Measurements from ENCODE around the gene HOATZ.

The HOATZ gene

DNA sequence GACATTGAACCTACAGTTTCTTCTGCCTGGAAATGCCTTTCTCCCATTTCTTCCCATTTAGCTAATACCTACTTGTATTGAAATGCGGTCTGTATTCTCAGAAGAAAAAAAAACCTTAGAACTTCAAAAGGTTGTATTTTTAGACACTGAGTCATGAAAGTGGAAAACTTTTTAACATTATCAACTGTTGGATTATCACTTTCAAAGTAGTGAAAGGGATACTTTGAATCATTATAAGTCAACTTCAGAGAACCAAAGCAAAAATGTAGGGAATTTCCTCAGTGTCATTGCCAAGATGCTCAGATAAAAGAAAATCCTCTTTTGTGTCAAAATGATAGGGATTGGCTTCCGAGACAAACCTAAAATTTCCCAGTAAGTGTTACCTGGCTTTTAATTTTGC, 6.6 kb downstream of the HOATZ start:
- H3K36me3 ChIP-seq (ENCODE audit: control insufficient read depth, insufficient read depth, low read length) = no peaks in the 10 kb centered on the region
- H3K4me1 ChIP-seq (ENCODE audit: control insufficient read depth, insufficient read depth, low read length) = no peaks in the 10 kb centered on the region; the same call in 1 of the 2 replicates
- H3K27ac ChIP-seq (ENCODE audit: low read depth, low read length) = no peak overlapping the region

DNA sequence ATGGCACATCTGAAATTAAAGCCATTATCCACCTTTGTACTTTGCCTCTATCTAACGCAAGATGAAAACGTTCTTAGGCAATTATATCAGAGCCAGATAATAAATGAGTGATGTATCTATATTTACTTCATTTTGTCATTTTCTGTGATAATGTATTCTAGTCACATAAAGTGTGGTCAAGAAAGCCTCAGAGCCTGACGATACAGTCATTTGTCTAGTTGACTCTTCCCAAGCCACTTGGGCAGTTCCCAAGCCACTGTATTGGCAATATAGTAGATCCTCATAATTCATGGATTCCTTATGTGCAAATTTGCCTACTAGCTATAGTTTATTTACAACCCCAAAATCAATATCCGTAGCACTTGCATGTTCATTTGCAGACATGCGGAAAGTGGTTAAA, 7.8 kb downstream of the HOATZ start:
- H3K27ac ChIP-seq (ENCODE audit: low read depth, low read length) = no peak overlapping the region
- no peaks in the 10 kb centered on the region; the same call in 1 of the 2 replicates for H3K4me1 ChIP-seq (ENCODE audit: control insufficient read depth, insufficient read depth, low read length)
- no peak overlapping the region for H3K4me3 ChIP-seq (ENCODE audit: low read depth, low read length)
- no peaks in the 10 kb centered on the region for H3K9me3 ChIP-seq (ENCODE audit: control insufficient read depth, insufficient read depth, low read length)
- no peaks in the 10 kb centered on the region for H3K27me3 ChIP-seq (ENCODE audit: control insufficient read depth, insufficient read depth, low read length)
- H3K36me3 ChIP-seq (ENCODE audit: control insufficient read depth, insufficient read depth, low read length) = no peaks in the 10 kb centered on the region
- H3K9ac ChIP-seq (ENCODE audit: low read depth, low read length) = no peak overlapping the region

More for the DNA sequence above, 6.6 kb downstream of the HOATZ start:
- no peaks in the 10 kb centered on the region for H3K9me3 ChIP-seq (ENCODE audit: control insufficient read depth, insufficient read depth, low read length)
- no peaks in the 10 kb centered on the region for H3K27me3 ChIP-seq (ENCODE audit: control insufficient read depth, insufficient read depth, low read length)
- no peak overlapping the region for H3K9ac ChIP-seq (ENCODE audit: low read depth, low read length)
- H3K4me3 ChIP-seq (ENCODE audit: low read depth, low read length) = no peak overlapping the region

DNA sequence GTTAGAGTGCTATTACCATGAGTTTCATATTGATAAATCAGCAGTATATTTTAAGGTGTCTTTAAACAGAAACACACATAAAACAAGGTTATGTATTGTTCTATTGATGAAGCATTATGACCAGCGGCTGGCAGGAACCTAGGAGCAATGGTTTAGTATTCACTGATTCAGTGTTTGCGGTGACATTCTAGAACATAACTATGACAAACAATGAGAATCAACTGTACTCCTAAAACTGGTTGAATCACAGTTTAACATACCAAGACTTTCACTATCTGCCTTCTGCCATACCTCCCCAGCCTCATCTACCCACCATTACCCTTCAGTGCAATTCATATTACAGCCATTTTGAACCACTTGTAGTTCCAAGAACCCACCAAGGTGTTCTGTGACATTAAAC, 8.8 kb downstream of the HOATZ start:
- no peaks in the 10 kb centered on the region; the same call in 1 of the 2 replicates for H3K4me1 ChIP-seq (ENCODE audit: control insufficient read depth, insufficient read depth, low read length)

DNA sequence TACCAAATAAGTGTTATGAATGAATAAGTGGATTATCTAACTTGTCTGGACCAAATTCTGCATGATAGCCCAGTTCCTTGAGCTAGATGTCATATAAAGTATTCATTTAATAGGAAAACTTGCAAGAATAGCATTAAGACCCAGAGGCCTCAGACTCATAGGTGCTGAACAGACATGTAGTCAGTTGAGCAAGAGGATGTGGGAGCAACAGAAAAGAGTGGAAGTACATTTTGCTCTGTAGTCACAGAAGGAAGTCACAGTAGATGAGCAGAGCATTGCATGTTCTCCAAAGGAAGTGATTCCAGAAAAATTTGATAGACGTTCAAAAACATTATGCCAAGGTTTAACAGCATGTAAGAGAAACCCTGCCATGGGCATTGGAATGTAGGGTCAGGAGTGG, 9.5 kb downstream of the HOATZ start:
- H3K36me3 ChIP-seq (ENCODE audit: control insufficient read depth, insufficient read depth, low read length) = no peaks in the 10 kb centered on the region
- H3K9ac ChIP-seq (ENCODE audit: low read depth, low read length) = no peak overlapping the region
- H3K27ac ChIP-seq (ENCODE audit: low read depth, low read length) = no peak overlapping the region
- H3K27me3 ChIP-seq (ENCODE audit: control insufficient read depth, insufficient read depth, low read length) = no peaks in the 10 kb centered on the region
- H3K4me1 ChIP-seq (ENCODE audit: control insufficient read depth, insufficient read depth, low read length) = no peaks in the 10 kb centered on the region; the same call in 1 of the 2 replicates
- H3K4me3 ChIP-seq (ENCODE audit: low read depth, low read length) = no peak overlapping the region
- H3K9me3 ChIP-seq (ENCODE audit: control insufficient read depth, insufficient read depth, low read length) = no peaks in the 10 kb centered on the region

More for the DNA sequence above, 8.8 kb downstream of the HOATZ start:
- no peaks in the 10 kb centered on the region for H3K27me3 ChIP-seq (ENCODE audit: control insufficient read depth, insufficient read depth, low read length)
- H3K9ac ChIP-seq (ENCODE audit: low read depth, low read length) = no peak overlapping the region
- no peak overlapping the region for H3K4me3 ChIP-seq (ENCODE audit: low read depth, low read length)
- H3K9me3 ChIP-seq (ENCODE audit: control insufficient read depth, insufficient read depth, low read length) = no peaks in the 10 kb centered on the region
- H3K36me3 ChIP-seq (ENCODE audit: control insufficient read depth, insufficient read depth, low read length) = no peaks in the 10 kb centered on the region
- no peak overlapping the region for H3K27ac ChIP-seq (ENCODE audit: low read depth, low read length)

DNA sequence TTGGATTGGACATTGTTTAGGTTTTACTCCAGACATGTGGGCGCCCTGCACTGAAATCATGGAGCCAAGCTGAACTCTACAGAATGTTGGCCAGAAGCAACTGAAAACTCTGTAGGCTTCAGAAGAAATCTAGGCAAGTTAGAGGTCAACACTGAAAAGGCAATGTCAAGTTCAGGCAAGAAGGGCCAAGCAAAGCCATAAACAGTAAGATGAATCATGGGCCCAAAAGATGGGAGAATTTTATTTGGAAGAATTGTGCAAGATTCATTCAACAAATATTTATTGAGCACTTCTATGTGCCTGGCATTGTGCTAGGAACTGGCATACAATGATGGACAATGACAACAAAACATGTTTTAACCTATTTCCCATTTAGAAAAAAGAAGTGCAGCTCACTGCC, 10.9 kb downstream of the HOATZ start:
- no peak overlapping the region for H3K27ac ChIP-seq (ENCODE audit: low read depth, low read length)
- no peaks in the 10 kb centered on the region for H3K9me3 ChIP-seq (ENCODE audit: control insufficient read depth, insufficient read depth, low read length)
- H3K4me1 ChIP-seq (ENCODE audit: control insufficient read depth, insufficient read depth, low read length) = no peaks in the 10 kb centered on the region; the same call in 1 of the 2 replicates
- H3K9ac ChIP-seq (ENCODE audit: low read depth, low read length) = no peak overlapping the region
- no peaks in the 10 kb centered on the region for H3K36me3 ChIP-seq (ENCODE audit: control insufficient read depth, insufficient read depth, low read length)
- no peaks in the 10 kb centered on the region for H3K27me3 ChIP-seq (ENCODE audit: control insufficient read depth, insufficient read depth, low read length)
- H3K4me3 ChIP-seq (ENCODE audit: low read depth, low read length) = no peak overlapping the region

DNA sequence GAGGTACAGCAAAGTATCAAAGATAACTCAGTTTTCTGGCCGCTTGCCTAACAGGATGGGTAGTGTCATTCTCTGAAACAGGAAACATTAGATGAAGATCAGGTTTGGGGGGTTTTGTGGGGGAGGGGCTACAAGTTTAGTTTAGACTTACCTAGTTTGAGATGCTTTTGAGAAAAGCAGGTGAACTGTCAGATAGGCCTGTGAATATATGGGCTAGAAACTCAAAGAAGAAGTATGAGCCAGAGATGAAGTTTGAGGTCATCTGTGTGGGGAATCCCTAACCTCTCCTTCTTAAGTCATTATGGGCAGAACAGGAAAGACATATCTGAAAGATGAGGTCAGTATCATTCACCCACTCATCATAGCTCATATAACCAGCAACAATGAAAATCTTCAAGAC, 11.9 kb downstream of the HOATZ start:
- Histone ChIP-seq H3K9ac (ENCODE audit: low read depth, low read length) (no peak overlapping the region), H3K9me3 (ENCODE audit: control insufficient read depth, insufficient read depth, low read length) (no peaks in the 10 kb centered on the region), H3K4me1 (ENCODE audit: control insufficient read depth, insufficient read depth, low read length) (no peaks in the 10 kb centered on the region; the same call in 1 of the 2 replicates), H3K27ac (ENCODE audit: low read depth, low read length) (no peak overlapping the region), H3K4me3 (ENCODE audit: low read depth, low read length) (no peak overlapping the region), H3K36me3 (ENCODE audit: control insufficient read depth, insufficient read depth, low read length) (no peaks in the 10 kb centered on the region), H3K27me3 (ENCODE audit: control insufficient read depth, insufficient read depth, low read length) (no peaks in the 10 kb centered on the region)

DNA sequence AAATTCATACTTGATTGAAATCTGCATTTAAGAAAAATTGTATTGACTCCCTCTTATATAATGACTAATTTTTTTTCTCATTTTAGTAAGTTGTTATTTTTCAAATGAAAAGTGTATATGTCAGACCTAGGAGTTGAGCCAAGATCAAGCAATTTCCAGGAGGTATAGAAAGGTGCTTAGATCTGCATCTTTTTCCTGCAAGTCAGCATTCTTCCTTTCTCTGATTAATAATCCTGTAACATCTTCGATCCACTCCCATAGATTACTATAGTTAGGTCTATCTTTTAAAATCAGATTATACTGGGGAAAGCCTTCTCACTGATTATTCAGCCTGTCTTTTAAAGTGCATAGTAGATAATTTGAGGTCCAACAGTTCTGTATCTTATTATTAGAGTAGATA, 12.7 kb downstream of the HOATZ start:
- Histone ChIP-seq H3K9ac (ENCODE audit: low read depth, low read length) (no peak overlapping the region), H3K4me1 (ENCODE audit: control insufficient read depth, insufficient read depth, low read length) (peaks cover 1% of the 10 kb centered on the region; the same call in 1 of the 2 replicates)

DNA sequence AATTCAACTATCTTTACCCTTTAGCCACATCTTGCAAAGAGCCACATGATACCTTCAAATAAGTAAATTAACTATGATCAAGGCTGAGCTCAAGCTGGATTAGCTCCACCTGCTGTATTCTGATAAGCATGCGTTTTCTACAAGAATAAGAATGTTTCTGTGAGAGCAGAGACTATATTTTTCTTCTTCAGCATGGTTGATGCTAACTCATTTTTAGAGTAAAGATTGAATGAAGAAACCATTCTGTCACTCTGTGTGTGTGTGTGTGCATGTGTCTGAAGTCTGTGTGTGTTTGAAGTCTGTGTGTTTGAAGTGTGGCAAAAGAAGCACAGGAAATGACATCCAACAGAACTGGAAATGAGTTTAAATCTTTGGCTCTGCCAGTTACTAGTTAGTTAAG, 14.0 kb downstream of the HOATZ start:
- Histone ChIP-seq H3K4me3 (ENCODE audit: low read depth, low read length) (no peak overlapping the region), H3K9ac (ENCODE audit: low read depth, low read length) (no peak overlapping the region), H3K27ac (ENCODE audit: low read depth, low read length) (no peak overlapping the region), H3K36me3 (ENCODE audit: control insufficient read depth, insufficient read depth, low read length) (no peaks in the 10 kb centered on the region), H3K9me3 (ENCODE audit: control insufficient read depth, insufficient read depth, low read length) (no peaks in the 10 kb centered on the region), H3K27me3 (ENCODE audit: control insufficient read depth, insufficient read depth, low read length) (no peaks in the 10 kb centered on the region), H3K4me1 (ENCODE audit: control insufficient read depth, insufficient read depth, low read length) (peaks cover 8% of the 10 kb centered on the region)

More for the DNA sequence above, 12.7 kb downstream of the HOATZ start:
- Histone ChIP-seq H3K4me3 (ENCODE audit: low read depth, low read length) (no peak overlapping the region), H3K27me3 (ENCODE audit: control insufficient read depth, insufficient read depth, low read length) (no peaks in the 10 kb centered on the region), H3K27ac (ENCODE audit: low read depth, low read length) (no peak overlapping the region), H3K36me3 (ENCODE audit: control insufficient read depth, insufficient read depth, low read length) (no peaks in the 10 kb centered on the region), H3K9me3 (ENCODE audit: control insufficient read depth, insufficient read depth, low read length) (no peaks in the 10 kb centered on the region)

DNA sequence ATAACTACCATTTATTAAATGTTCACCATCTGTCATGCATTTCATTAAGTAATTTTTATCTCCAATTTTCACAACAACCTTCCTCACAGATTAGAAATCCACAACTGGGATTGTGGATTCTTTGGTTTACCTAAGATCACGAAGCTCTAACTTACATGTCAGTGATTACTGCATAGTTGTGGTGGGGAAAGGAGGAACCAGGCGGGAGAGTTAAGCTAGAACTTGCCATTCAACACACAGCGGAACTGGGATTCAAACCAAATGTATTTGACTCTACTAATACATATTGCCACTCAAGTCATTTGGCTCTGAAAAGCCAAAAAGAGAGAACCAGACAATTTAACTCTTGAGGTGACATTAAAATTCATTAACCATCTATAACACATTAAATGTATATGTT, 15.5 kb downstream of the HOATZ start:
- Histone ChIP-seq H3K27ac (ENCODE audit: low read depth, low read length) (no peak overlapping the region), H3K9ac (ENCODE audit: low read depth, low read length) (no peak overlapping the region), H3K9me3 (ENCODE audit: control insufficient read depth, insufficient read depth, low read length) (no peaks in the 10 kb centered on the region), H3K27me3 (ENCODE audit: control insufficient read depth, insufficient read depth, low read length) (no peaks in the 10 kb centered on the region), H3K36me3 (ENCODE audit: control insufficient read depth, insufficient read depth, low read length) (no peaks in the 10 kb centered on the region), H3K4me1 (ENCODE audit: control insufficient read depth, insufficient read depth, low read length) (peaks cover 8% of the 10 kb centered on the region), H3K4me3 (ENCODE audit: low read depth, low read length) (no peak overlapping the region)

DNA sequence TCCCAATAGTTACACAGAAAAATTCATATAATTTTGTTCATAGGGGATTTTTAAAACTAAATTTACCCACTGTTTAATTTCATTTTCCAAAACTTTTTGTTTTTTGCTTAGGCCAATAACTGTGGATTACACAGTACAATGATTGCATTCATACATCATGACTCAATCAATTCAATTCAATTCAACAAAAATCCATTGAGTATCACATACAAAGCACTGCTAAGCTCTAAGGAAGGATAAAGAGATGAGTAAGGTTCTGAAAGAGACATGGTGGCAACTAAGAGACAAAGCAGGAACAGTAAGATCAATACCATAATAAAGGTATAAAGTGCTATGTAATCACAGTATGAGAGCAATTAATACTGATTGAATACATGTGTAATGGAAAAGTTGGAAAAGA, 16.6 kb downstream of the HOATZ start:
- no peaks in the 10 kb centered on the region for H3K36me3 ChIP-seq (ENCODE audit: control insufficient read depth, insufficient read depth, low read length)
- no peak overlapping the region for H3K4me3 ChIP-seq (ENCODE audit: low read depth, low read length)
- H3K9me3 ChIP-seq (ENCODE audit: control insufficient read depth, insufficient read depth, low read length) = no peaks in the 10 kb centered on the region
- peaks cover 8% of the 10 kb centered on the region for H3K4me1 ChIP-seq (ENCODE audit: control insufficient read depth, insufficient read depth, low read length)
- H3K27ac ChIP-seq (ENCODE audit: low read depth, low read length) = no peak overlapping the region
- no peak overlapping the region for H3K9ac ChIP-seq (ENCODE audit: low read depth, low read length)
- H3K27me3 ChIP-seq (ENCODE audit: control insufficient read depth, insufficient read depth, low read length) = no peaks in the 10 kb centered on the region

DNA sequence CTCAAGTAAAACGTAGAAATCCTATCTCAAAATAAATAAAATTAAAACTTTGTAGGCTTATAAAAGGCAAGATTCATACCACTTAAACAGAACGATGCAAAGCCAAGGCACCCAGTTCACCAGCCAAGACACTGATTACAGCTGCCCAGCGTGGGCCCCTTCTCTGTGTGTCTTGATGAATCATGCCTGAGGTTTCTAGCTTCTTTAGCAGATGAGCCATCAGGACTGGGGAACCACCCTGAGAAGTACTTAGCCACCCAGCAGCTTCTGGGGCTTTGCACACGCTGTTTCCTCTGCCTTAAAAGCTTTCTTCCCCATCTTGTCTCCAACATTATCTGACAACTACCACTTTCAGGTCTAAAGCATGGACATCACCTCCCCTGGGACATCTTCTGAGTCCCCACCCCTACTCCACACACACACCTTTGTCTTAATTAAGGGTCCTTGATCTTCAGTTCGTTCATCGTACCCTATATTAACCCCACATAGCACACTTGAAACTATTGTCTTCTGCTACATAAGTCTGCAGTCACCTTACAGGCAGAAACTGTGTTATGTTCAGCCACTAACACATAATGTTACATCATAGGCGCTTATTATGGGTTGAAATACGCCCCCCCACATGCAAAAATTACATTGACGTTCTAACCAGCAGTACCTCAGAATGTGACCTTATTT, 17.2 kb downstream of the HOATZ start:
- no peaks in the 10 kb centered on the region for H3K36me3 ChIP-seq (ENCODE audit: control insufficient read depth, insufficient read depth, low read length)
- H3K9me3 ChIP-seq (ENCODE audit: control insufficient read depth, insufficient read depth, low read length) = no peaks in the 10 kb centered on the region
- H3K9ac ChIP-seq (ENCODE audit: low read depth, low read length) = no peak overlapping the region
- no peak overlapping the region for H3K4me3 ChIP-seq (ENCODE audit: low read depth, low read length)
- no peaks in the 10 kb centered on the region for H3K27me3 ChIP-seq (ENCODE audit: control insufficient read depth, insufficient read depth, low read length)
- no peak overlapping the region for H3K27ac ChIP-seq (ENCODE audit: low read depth, low read length)
- H3K4me1 ChIP-seq (ENCODE audit: control insufficient read depth, insufficient read depth, low read length) = peaks cover 8% of the 10 kb centered on the region
